ENCODE measurements around the gene PHACTR1. TPM values are rescaled to one million over a fixed set of nuclear protein-coding genes. Genes with fewer than 3 reads are reported as not detected.

Gene PHACTR1
- total and polyA plus RNA-seq, 9 of the 15 experiments (the other 6 are each of a cell fraction or from before 2014, with no cell fraction given), result 11.5 to 32.6 (median 22.0) TPM

- intact Hi-C loops (cut with micrococcal nuclease), result no loop called here
- WGBS (ENCODE audit: insufficient coverage, low coverage, missing lambda C conversion rate), result 2% methylated on average over 2 of the region's 2 CpGs
- no peak for ATAC-seq
Measured at GRCh38 chr6:12826584-12826983, 110.0 kb downstream of the PHACTR1 start.

More at GRCh38 chr6:12826584-12826983, 110.0 kb downstream of the PHACTR1 start:
- ChIA-PET CTCF (ENCODE audit: low intra/inter-chr PET ratio) (no interaction called here), POLR2A (interaction anchor here (1.1 kb wide), 1 partner anchor 13 kb away, joined by 4 read pairs; no protein-coding TSS in a partner anchor)
- Histone ChIP-seq H3K4me1 (replicated peaks in 1 of 2; ENCODE audit: control insufficient read depth in 2 of 2, insufficient read depth in 2 of 2, low read length in 2 of 2) (no peaks in the 10 kb centered on the region), H3K27me3 (ENCODE audit: control insufficient read depth in 2 of 2, insufficient read depth in 2 of 2, low read length in 2 of 2) (peaks cover 0 to 6% of the 10 kb centered on the region in 2 experiments; a peak in 1 of 5 replicates), H3K79me2 (ENCODE audit: control insufficient read depth, insufficient read depth, low read length) (no peaks in the 10 kb centered on the region), H2AFZ (ENCODE audit: low read depth, low read length) (no peak overlapping the region), H3K4me2 (ENCODE audit: insufficient read depth, low read length) (no peak overlapping the region), H3K27ac (ENCODE audit: extremely low read depth, low read depth, low read length) (no peak overlapping the region), H4K20me1 (replicated peaks; ENCODE audit: control insufficient read depth, insufficient read depth, low read length) (no peaks in the 10 kb centered on the region), H3K9me3 (replicated peaks; ENCODE audit: control insufficient read depth, insufficient read depth, low read depth, low read length) (no peaks in the 10 kb centered on the region), H3K36me3 (ENCODE audit: control insufficient read depth, insufficient read depth, low read length) (no peaks in the 10 kb centered on the region), H3K9me1 (ENCODE audit: control insufficient read depth, insufficient read depth, low read length) (no peaks in the 10 kb centered on the region), H3K9ac (ENCODE audit: insufficient read depth in 1 of 2, low read depth in 2 of 2, low read length in 2 of 2) (no peak overlapping the region), H3K4me3 (no peak overlapping the region)
- in situ Hi-C loops (cut with MboI), result no loop called here
- TF ChIP-seq ZNF263 (CRISPR knock-in tag; IDR thresholded peaks at IDR 0.05; ENCODE audit: borderline replicate concordance) (no peak), SREBF1 (IDR thresholded peaks at IDR 0.05; ENCODE audit: borderline replicate concordance, low read depth, low read length) (no peak), ZNF184 (CRISPR knock-in tag; IDR thresholded peaks at IDR 0.05) (no peak), NCOA6 (IDR thresholded peaks at IDR 0.05) (no peak), HNRNPK (IDR thresholded peaks at IDR 0.05; ENCODE audit: low read depth, low read length, poor library complexity, severe bottlenecking) (no peak), ZNF75A (CRISPR knock-in tag; IDR thresholded peaks at IDR 0.05) (no peak), MNT (conservative IDR thresholded peaks at IDR 0.05) (no peak), HDAC1 (IDR thresholded peaks at IDR 0.05) (no peak), HMG20B (CRISPR knock-in tag; IDR thresholded peaks at IDR 0.05) (no peak), CHD4 (IDR thresholded peaks at IDR 0.05; ENCODE audit: insufficient read depth, insufficient replicate concordance, low read depth, low read length, poor library complexity, severe bottlenecking) (no peak), NCOA1 (IDR thresholded peaks at IDR 0.05; ENCODE audit: low read depth) (no peak), RFX7 (CRISPR knock-in tag; IDR thresholded peaks at IDR 0.05) (no peak), MIER1 (IDR thresholded peaks at IDR 0.05; ENCODE audit: low read depth) (no peak), MYNN (IDR thresholded peaks at IDR 0.05) (no peak), MYNN (CRISPR knock-in tag; IDR thresholded peaks at IDR 0.05) (no peak), ELF4 (CRISPR knock-in tag; IDR thresholded peaks at IDR 0.05) (no peak), ZNF584 (CRISPR knock-in tag; IDR thresholded peaks at IDR 0.05; ENCODE audit: low read depth) (no peak), ZNF174 (CRISPR knock-in tag; IDR thresholded peaks at IDR 0.05) (no peak)
- TF ChIP-seq, protein P1, sequence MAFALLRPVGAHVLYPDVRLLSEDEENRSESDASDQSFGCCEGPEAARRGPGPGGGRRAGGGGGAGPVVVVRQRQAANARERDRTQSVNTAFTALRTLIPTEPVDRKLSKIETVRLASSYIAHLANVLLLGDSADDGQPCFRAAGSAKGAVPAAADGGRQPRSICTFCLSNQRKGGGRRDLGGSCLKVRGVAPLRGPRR (CRISPR knock-in tag; IDR thresholded peaks at IDR 0.05), result no peak
- TF ChIP-seq, protein P2, sequence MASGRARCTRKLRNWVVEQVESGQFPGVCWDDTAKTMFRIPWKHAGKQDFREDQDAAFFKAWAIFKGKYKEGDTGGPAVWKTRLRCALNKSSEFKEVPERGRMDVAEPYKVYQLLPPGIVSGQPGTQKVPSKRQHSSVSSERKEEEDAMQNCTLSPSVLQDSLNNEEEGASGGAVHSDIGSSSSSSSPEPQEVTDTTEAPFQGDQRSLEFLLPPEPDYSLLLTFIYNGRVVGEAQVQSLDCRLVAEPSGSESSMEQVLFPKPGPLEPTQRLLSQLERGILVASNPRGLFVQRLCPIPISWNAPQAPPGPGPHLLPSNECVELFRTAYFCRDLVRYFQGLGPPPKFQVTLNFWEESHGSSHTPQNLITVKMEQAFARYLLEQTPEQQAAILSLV (tag; IDR thresholded peaks at IDR 0.05), result no peak
- TF ChIP-seq, protein P3, sequence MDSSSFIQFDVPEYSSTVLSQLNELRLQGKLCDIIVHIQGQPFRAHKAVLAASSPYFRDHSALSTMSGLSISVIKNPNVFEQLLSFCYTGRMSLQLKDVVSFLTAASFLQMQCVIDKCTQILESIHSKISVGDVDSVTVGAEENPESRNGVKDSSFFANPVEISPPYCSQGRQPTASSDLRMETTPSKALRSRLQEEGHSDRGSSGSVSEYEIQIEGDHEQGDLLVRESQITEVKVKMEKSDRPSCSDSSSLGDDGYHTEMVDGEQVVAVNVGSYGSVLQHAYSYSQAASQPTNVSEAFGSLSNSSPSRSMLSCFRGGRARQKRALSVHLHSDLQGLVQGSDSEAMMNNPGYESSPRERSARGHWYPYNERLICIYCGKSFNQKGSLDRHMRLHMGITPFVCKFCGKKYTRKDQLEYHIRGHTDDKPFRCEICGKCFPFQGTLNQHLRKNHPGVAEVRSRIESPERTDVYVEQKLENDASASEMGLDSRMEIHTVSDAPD (CRISPR knock-in tag; IDR thresholded peaks at IDR 0.05), result no peak
- no peak for FAIRE-seq
- no peak for DNase-seq (ENCODE audit: extremely low read depth in 1 of 4, low spot score in 3 of 4)
- BruUV-seq (replicated peaks), result no TSS peak
